ENCODE measurements around the gene OCA2. TPM values are rescaled to one million over a fixed set of nuclear protein-coding genes. Genes with fewer than 3 reads are reported as not detected.
"Not testable (repeated sequence)": the region's sequence is repeated elsewhere in the genome, so short reads cannot be mapped to it uniquely, and the experiment has no call there.

Gene OCA2
- polyA plus RNA-seq, 3 donors from 2014 or later = 0.50 TPM; not detected in 2

- H3K9me3 Mint-ChIP-seq = peaks cover 7 to 32% (median 18%) of the 10 kb centered on the region in 6 donors
- peaks cover 0 to 3% (median 0%) of the 10 kb centered on the region in 3 donors for H3K36me3 Mint-ChIP-seq
- H3K27ac Mint-ChIP-seq = no peak overlapping the region
- no peak overlapping the region for H3K4me3 Mint-ChIP-seq
- H3K27me3 Mint-ChIP-seq (ENCODE audit: low read depth in 3 of 3) = peaks cover 0 to 3% (median 0%) of the 10 kb centered on the region in 3 donors
- DNase-seq = no peak
- no peaks in the 10 kb centered on the region for H3K4me1 Mint-ChIP-seq
Measured at GRCh38 chr15:27769652-27770051, 329.5 kb downstream of the OCA2 start.

GRCh38 chr15:27768732-27769475 is 330.2 kb downstream of the OCA2 start:
- H3K27ac Mint-ChIP-seq = no peak overlapping the region
- H3K4me3 Mint-ChIP-seq = no peak overlapping the region
- peaks cover 7 to 28% (median 14%) of the 10 kb centered on the region in 6 donors for H3K9me3 Mint-ChIP-seq
- H3K27me3 Mint-ChIP-seq (ENCODE audit: low read depth in 3 of 3) = peaks cover 0 to 6% (median 0%) of the 10 kb centered on the region in 3 donors
- peaks cover 0 to 3% (median 0%) of the 10 kb centered on the region in 3 donors for H3K36me3 Mint-ChIP-seq
- no peak for DNase-seq
- H3K4me1 Mint-ChIP-seq = no peaks in the 10 kb centered on the region

GRCh38 chr15:27767918-27768640 is 331.0 kb downstream of the OCA2 start:
- Mint-ChIP-seq H3K4me1 (no peaks in the 10 kb centered on the region), H3K27me3 (ENCODE audit: low read depth in 3 of 3) (peaks cover 0 to 7% (median 0%) of the 10 kb centered on the region in 3 donors), H3K9me3 (peaks cover 7 to 28% (median 16%) of the 10 kb centered on the region in 6 donors), H3K36me3 (peaks cover 0 to 3% (median 0%) of the 10 kb centered on the region in 3 donors), H3K4me3 (no peak overlapping the region), H3K27ac (no peak overlapping the region)
- DNase-seq = no peak

GRCh38 chr15:27767430-27767829 is 331.7 kb downstream of the OCA2 start:
- not testable (repeated sequence) for DNase-seq; H3K36me3 Mint-ChIP-seq; H3K4me1 Mint-ChIP-seq; H3K27ac Mint-ChIP-seq; H3K27me3 Mint-ChIP-seq (ENCODE audit: low read depth in 3 of 3); H3K4me3 Mint-ChIP-seq
- peaks cover 6 to 28% (median 16%) of the 10 kb centered on the region in 6 donors for H3K9me3 Mint-ChIP-seq

- Mint-ChIP-seq H3K36me3 (peaks cover 0 to 3% (median 0%) of the 10 kb centered on the region in 3 donors), H3K4me1 (no peaks in the 10 kb centered on the region), H3K4me3 (no peak overlapping the region), H3K9me3 (peaks cover 0 to 28% (median 13%) of the 10 kb centered on the region in 6 donors), H3K27ac (no peak overlapping the region), H3K27me3 (ENCODE audit: low read depth in 3 of 3) (peaks cover 0 to 4% (median 0%) of the 10 kb centered on the region in 3 donors)
- DNase-seq = no peak
Measured at GRCh38 chr15:27764339-27764738, 334.8 kb downstream of the OCA2 start.

- H3K27ac Mint-ChIP-seq = no peak overlapping the region
- no peak overlapping the region for H3K4me3 Mint-ChIP-seq
- H3K27me3 Mint-ChIP-seq (ENCODE audit: low read depth in 3 of 3) = peaks cover 0 to 4% (median 0%) of the 10 kb centered on the region in 3 donors
- peaks cover 0 to 20% (median 12%) of the 10 kb centered on the region in 6 donors for H3K9me3 Mint-ChIP-seq
- peaks cover 0 to 3% (median 0%) of the 10 kb centered on the region in 3 donors for H3K36me3 Mint-ChIP-seq
- DNase-seq = no peak
- H3K4me1 Mint-ChIP-seq = no peaks in the 10 kb centered on the region
Measured at GRCh38 chr15:27763514-27763913, 335.6 kb downstream of the OCA2 start.

GRCh38 chr15:27762471-27762870 is 336.6 kb downstream of the OCA2 start:
- H3K27me3 Mint-ChIP-seq (ENCODE audit: low read depth in 3 of 3) = peaks cover 0 to 4% (median 0%) of the 10 kb centered on the region in 3 donors
- H3K4me3 Mint-ChIP-seq = no peak overlapping the region
- DNase-seq = no peak
- H3K9me3 Mint-ChIP-seq = peaks cover 0 to 19% (median 9%) of the 10 kb centered on the region in 6 donors
- H3K27ac Mint-ChIP-seq = no peak overlapping the region
- no peaks in the 10 kb centered on the region for H3K4me1 Mint-ChIP-seq
- H3K36me3 Mint-ChIP-seq = peaks cover 0 to 3% (median 0%) of the 10 kb centered on the region in 3 donors

GRCh38 chr15:27757052-27757451 is 342.1 kb downstream of the OCA2 start:
- Mint-ChIP-seq H3K4me1 (no peaks in the 10 kb centered on the region), H3K36me3 (no peaks in the 10 kb centered on the region), H3K4me3 (no peak overlapping the region), H3K27ac (no peak overlapping the region), H3K9me3 (peaks cover 4 to 14% (median 9%) of the 10 kb centered on the region in 6 donors), H3K27me3 (ENCODE audit: low read depth in 3 of 3) (peaks cover 0 to 2% (median 0%) of the 10 kb centered on the region in 3 donors)
- no peak for DNase-seq

- no peaks in the 10 kb centered on the region for H3K36me3 Mint-ChIP-seq
- no peak overlapping the region for H3K27ac Mint-ChIP-seq
- peaks cover 0 to 22% (median 6%) of the 10 kb centered on the region in 6 donors for H3K9me3 Mint-ChIP-seq
Measured at GRCh38 chr15:27752691-27753090, 346.4 kb downstream of the OCA2 start.

GRCh38 chr15:27747997-27748396 is 351.1 kb downstream of the OCA2 start:
- Mint-ChIP-seq H3K27ac (no peak overlapping the region), H3K9me3 (peaks cover 7 to 32% (median 11%) of the 10 kb centered on the region in 6 donors), H3K4me3 (no peak overlapping the region), H3K4me1 (no peaks in the 10 kb centered on the region), H3K36me3 (peaks cover 0 to 4% (median 0%) of the 10 kb centered on the region in 3 donors), H3K27me3 (ENCODE audit: low read depth in 3 of 3) (peaks cover 0 to 1% (median 1%) of the 10 kb centered on the region in 3 donors)
- no peak for DNase-seq

More at GRCh38 chr15:27752691-27753090, 346.4 kb downstream of the OCA2 start:
- Mint-ChIP-seq H3K4me3 (no peak overlapping the region), H3K27me3 (ENCODE audit: low read depth in 3 of 3) (peaks cover 0 to 2% (median 0%) of the 10 kb centered on the region in 3 donors), H3K4me1 (no peaks in the 10 kb centered on the region)
- no peak for DNase-seq

- Mint-ChIP-seq H3K9me3 (peaks cover 9 to 35% (median 14%) of the 10 kb centered on the region in 6 donors), H3K27me3 (ENCODE audit: low read depth in 3 of 3) (peaks cover 1 to 2% (median 1%) of the 10 kb centered on the region in 3 donors), H3K27ac (no peak overlapping the region), H3K4me1 (no peaks in the 10 kb centered on the region), H3K36me3 (peaks cover 0 to 4% (median 0%) of the 10 kb centered on the region in 3 donors), H3K4me3 (no peak overlapping the region)
- DNase-seq = no peak
Measured at GRCh38 chr15:27746401-27746955, 352.6 kb downstream of the OCA2 start.

- H3K36me3 Mint-ChIP-seq = peaks cover 0 to 4% (median 0%) of the 10 kb centered on the region in 3 donors
Measured at GRCh38 chr15:27744641-27745040, 354.5 kb downstream of the OCA2 start.

GRCh38 chr15:27743638-27744037 is 355.5 kb downstream of the OCA2 start:
- Mint-ChIP-seq H3K27ac (no peak overlapping the region), H3K36me3 (peaks cover 0 to 4% (median 0%) of the 10 kb centered on the region in 3 donors), H3K9me3 (peaks cover 3 to 48% (median 15%) of the 10 kb centered on the region in 6 donors), H3K4me3 (no peak overlapping the region), H3K27me3 (ENCODE audit: low read depth in 3 of 3) (peaks cover 1 to 5% (median 2%) of the 10 kb centered on the region in 3 donors), H3K4me1 (no peaks in the 10 kb centered on the region)
- DNase-seq = no peak

More at GRCh38 chr15:27744641-27745040, 354.5 kb downstream of the OCA2 start:
- peaks cover 3 to 45% (median 15%) of the 10 kb centered on the region in 6 donors for H3K9me3 Mint-ChIP-seq
- no peak for DNase-seq
- H3K4me3 Mint-ChIP-seq = no peak overlapping the region
- H3K4me1 Mint-ChIP-seq = no peaks in the 10 kb centered on the region
- H3K27ac Mint-ChIP-seq = no peak overlapping the region
- H3K27me3 Mint-ChIP-seq (ENCODE audit: low read depth in 3 of 3) = peaks cover 1 to 5% (median 2%) of the 10 kb centered on the region in 3 donors
